ENCODE data around the gene TFIP11.

The TFIP11 gene

GRCh38 chr22:26515931-26516330 lies 3.7 kb upstream of the TFIP11 start:
- TF ChIP-seq Cebpa-rat (IDR thresholded peaks at IDR 0.05), result no peak
- no peaks in the 10 kb centered on the region for H3K9me3 ChIP-seq

GRCh38 chr22:26514419-26515161 lies 2.3 kb upstream of the TFIP11 start:
- Histone ChIP-seq H3K27ac (no peak overlapping the region), H3K4me1 (peaks cover 34% of the 10 kb centered on the region), H3K4me3 (no peak overlapping the region), H3K4me2 (no peak overlapping the region; the same call in 1 of the 2 replicates), H4K20me1 (peaks cover 11% of the 10 kb centered on the region; the same call in 1 of the 2 replicates), H3K27me3 (no peaks in the 10 kb centered on the region), H3K9me3 (no peaks in the 10 kb centered on the region), H3K9ac (no peak overlapping the region), H3K36me3 (peaks cover 16% of the 10 kb centered on the region)
- no peak for TF ChIP-seq Cebpa-rat (IDR thresholded peaks at IDR 0.05)

More at GRCh38 chr22:26515931-26516330, 3.7 kb upstream of the TFIP11 start:
- Histone ChIP-seq H3K36me3 (peaks cover 3% of the 10 kb centered on the region; the same call in 1 of the 2 replicates), H3K4me3 (no peak overlapping the region), H3K4me2 (no peak overlapping the region), H3K9ac (0 out of 2 replicates have a peak overlapping the region, but pooled peaks have one; percentile 16), H4K20me1 (peaks cover 11% of the 10 kb centered on the region; the same call in 1 of the 2 replicates), H3K27me3 (no peaks in the 10 kb centered on the region), H3K27ac (no peak overlapping the region), H3K4me1 (peaks cover 26% of the 10 kb centered on the region)

GRCh38 chr22:26513838-26514237 lies 1.6 kb upstream of the TFIP11 start:
- Histone ChIP-seq H3K4me2 (peak overlapping the region; percentile 94), H3K4me1 (peaks cover 34% of the 10 kb centered on the region), H3K27me3 (no peaks in the 10 kb centered on the region), H4K20me1 (peaks cover 11% of the 10 kb centered on the region; the same call in 1 of the 2 replicates), H3K4me3 (0 out of 2 replicates have a peak overlapping the region, but pooled peaks have one; percentile 89), H3K27ac (no peak overlapping the region), H3K9me3 (no peaks in the 10 kb centered on the region), H3K36me3 (peaks cover 24% of the 10 kb centered on the region), H3K9ac (peak overlapping the region; percentile 84; the same call in 1 of the 2 replicates)
- 0 out of 2 replicates have a peak, but pooled peaks have one; percentile 18 for TF ChIP-seq Cebpa-rat (IDR thresholded peaks at IDR 0.05)

GRCh38 chr22:26508148-26508547 lies 4.1 kb downstream of the TFIP11 start:
- Histone ChIP-seq H3K36me3 (peaks cover 68% of the 10 kb centered on the region), H3K27me3 (no peaks in the 10 kb centered on the region), H3K4me3 (no peak overlapping the region), H4K20me1 (peaks cover 11% of the 10 kb centered on the region; the same call in 1 of the 2 replicates), H3K9ac (no peak overlapping the region), H3K9me3 (no peaks in the 10 kb centered on the region), H3K4me1 (peaks cover 71% of the 10 kb centered on the region), H3K4me2 (peak overlapping the region; percentile 95; the same call in 1 of the 2 replicates), H3K27ac (peak overlapping the region; percentile 20; the same call in 1 of the 2 replicates)
- no peak for TF ChIP-seq Cebpa-rat (IDR thresholded peaks at IDR 0.05)

- TF ChIP-seq Cebpa-rat (IDR thresholded peaks at IDR 0.05), result no peak
- H3K9ac ChIP-seq, result peak overlapping the region; percentile 80
- peaks cover 82% of the 10 kb centered on the region for H3K36me3 ChIP-seq
Measured at GRCh38 chr22:26503758-26504157, 8.5 kb downstream of the TFIP11 start.

GRCh38 chr22:26502688-26503561 lies 9.3 kb downstream of the TFIP11 start:
- peak overlapping the region; percentile 80 for H3K9ac ChIP-seq
- peak overlapping the region; percentile 92 for H3K27ac ChIP-seq
- H3K27me3 ChIP-seq, result no peaks in the 10 kb centered on the region
- peak overlapping the region; percentile 95 for H3K4me2 ChIP-seq
- TF ChIP-seq Cebpa-rat (IDR thresholded peaks at IDR 0.05), result no peak
- H3K4me3 ChIP-seq, result peak overlapping the region; percentile 64
- H4K20me1 ChIP-seq, result no peaks in the 10 kb centered on the region
- H3K36me3 ChIP-seq, result peaks cover 82% of the 10 kb centered on the region
- peaks cover 97% of the 10 kb centered on the region for H3K4me1 ChIP-seq
- peaks cover 6% of the 10 kb centered on the region; the same call in 1 of the 2 replicates for H3K9me3 ChIP-seq

More at GRCh38 chr22:26503758-26504157, 8.5 kb downstream of the TFIP11 start:
- Histone ChIP-seq H3K4me1 (peaks cover 91% of the 10 kb centered on the region), H3K4me2 (peak overlapping the region; percentile 95), H4K20me1 (no peaks in the 10 kb centered on the region), H3K27ac (peak overlapping the region; percentile 92), H3K27me3 (no peaks in the 10 kb centered on the region), H3K9me3 (peaks cover 4% of the 10 kb centered on the region; the same call in 1 of the 2 replicates), H3K4me3 (peak overlapping the region; percentile 64)

- Histone ChIP-seq H3K4me1 (peaks cover 97% of the 10 kb centered on the region), H3K9ac (peak overlapping the region; percentile 78), H3K9me3 (peaks cover 6% of the 10 kb centered on the region; the same call in 1 of the 2 replicates), H4K20me1 (peaks cover 3% of the 10 kb centered on the region; the same call in 1 of the 2 replicates), H3K4me3 (peak overlapping the region; percentile 64), H3K36me3 (peaks cover 83% of the 10 kb centered on the region), H3K27ac (peak overlapping the region; percentile 92), H3K4me2 (peak overlapping the region; percentile 95), H3K27me3 (no peaks in the 10 kb centered on the region)
- TF ChIP-seq Cebpa-rat (IDR thresholded peaks at IDR 0.05), result no peak
Measured at GRCh38 chr22:26501996-26502395, 10.3 kb downstream of the TFIP11 start.

- Histone ChIP-seq H3K27ac (peak overlapping the region; percentile 92), H3K4me2 (peak overlapping the region; percentile 95), H3K4me3 (peak overlapping the region; percentile 64; the same call in 1 of the 2 replicates), H3K9me3 (peaks cover 6% of the 10 kb centered on the region; the same call in 1 of the 2 replicates), H3K36me3 (peaks cover 84% of the 10 kb centered on the region), H4K20me1 (peaks cover 7% of the 10 kb centered on the region; the same call in 1 of the 2 replicates), H3K4me1 (peaks cover 93% of the 10 kb centered on the region), H3K9ac (peak overlapping the region; percentile 78), H3K27me3 (no peaks in the 10 kb centered on the region)
- TF ChIP-seq Cebpa-rat (IDR thresholded peaks at IDR 0.05), result no peak
Measured at GRCh38 chr22:26499188-26499703, 13.0 kb downstream of the TFIP11 start.

GRCh38 chr22:26496456-26496855 lies 15.8 kb downstream of the TFIP11 start:
- TF ChIP-seq Cebpa-rat (IDR thresholded peaks at IDR 0.05), result no peak
- Histone ChIP-seq H4K20me1 (peaks cover 7% of the 10 kb centered on the region; the same call in 1 of the 2 replicates), H3K4me2 (peak overlapping the region; percentile 45; the same call in 1 of the 2 replicates), H3K9me3 (peaks cover 6% of the 10 kb centered on the region; the same call in 1 of the 2 replicates), H3K36me3 (peaks cover 98% of the 10 kb centered on the region), H3K9ac (peak overlapping the region; percentile 7; the same call in 1 of the 2 replicates), H3K4me1 (peaks cover 96% of the 10 kb centered on the region), H3K4me3 (no peak overlapping the region), H3K27me3 (no peaks in the 10 kb centered on the region), H3K27ac (peak overlapping the region; percentile 14)
